GM12873 (cell line): Measurements from ENCODE around the gene RNF38.

ENCODE experiments used
- CTCF ChIP-seq: IDR thresholded peaks from 2 replicates; pipeline ENCODE4 v1.5.1; 2012; ENCODE audit warnings: low read depth, mild to moderate bottlenecking, moderate library complexity, low read length, control low read depth; ENCODE audit not compliant: insufficient read depth; ENCODE audit errors: missing control alignments

Gene RNF38

DNA sequence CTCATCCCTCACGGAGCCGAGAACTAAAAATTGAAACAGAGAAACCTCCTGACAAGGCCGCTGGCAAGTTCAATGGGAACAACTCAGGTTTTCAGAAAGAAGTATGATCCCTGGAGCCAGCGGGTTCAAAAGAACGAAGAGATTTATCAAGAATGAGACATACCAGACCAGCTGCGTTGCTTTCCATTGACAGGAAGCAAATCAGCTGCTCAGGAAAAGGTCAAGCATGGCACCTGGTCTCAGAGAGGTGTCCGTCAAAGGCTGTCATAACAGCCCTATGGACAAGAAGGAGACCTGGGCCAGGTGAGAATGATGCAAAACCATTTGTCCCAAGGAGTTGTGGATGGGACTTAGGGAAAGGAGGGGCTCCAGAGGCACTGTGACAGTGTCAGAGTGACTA is 106.9 kb downstream of the RNF38 start:
- TF ChIP-seq CTCF: no peak

- TF ChIP-seq CTCF: no peak
These were observed 107.4 kb downstream of the RNF38 start for GRCh38 chr9:36292641-36293040.

DNA sequence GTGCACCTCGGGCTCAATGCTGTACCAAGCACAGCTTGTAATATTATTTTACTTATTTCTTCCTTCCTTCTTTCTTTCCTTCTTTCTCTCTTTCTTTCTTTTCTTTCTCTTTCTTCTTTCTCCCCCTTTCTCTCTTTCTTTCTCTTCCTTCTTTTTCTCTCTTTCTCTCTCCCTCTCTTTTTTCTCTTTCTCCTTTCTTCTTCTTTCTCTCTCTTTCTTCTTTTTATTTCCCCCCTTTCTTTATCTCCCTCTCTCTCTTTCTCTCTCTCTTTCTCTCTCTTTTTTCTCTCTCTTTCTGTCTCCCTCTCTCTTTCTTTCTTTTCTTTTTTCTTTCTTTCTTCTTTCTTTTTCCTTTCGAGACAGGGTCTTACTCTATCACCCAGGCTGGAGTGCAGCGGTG is 109.1 kb downstream of the RNF38 start:
- TF ChIP-seq CTCF: no peak

GRCh38 chr9:36289836-36290435 is 110.1 kb downstream of the RNF38 start:
- TF ChIP-seq CTCF: no peak

DNA sequence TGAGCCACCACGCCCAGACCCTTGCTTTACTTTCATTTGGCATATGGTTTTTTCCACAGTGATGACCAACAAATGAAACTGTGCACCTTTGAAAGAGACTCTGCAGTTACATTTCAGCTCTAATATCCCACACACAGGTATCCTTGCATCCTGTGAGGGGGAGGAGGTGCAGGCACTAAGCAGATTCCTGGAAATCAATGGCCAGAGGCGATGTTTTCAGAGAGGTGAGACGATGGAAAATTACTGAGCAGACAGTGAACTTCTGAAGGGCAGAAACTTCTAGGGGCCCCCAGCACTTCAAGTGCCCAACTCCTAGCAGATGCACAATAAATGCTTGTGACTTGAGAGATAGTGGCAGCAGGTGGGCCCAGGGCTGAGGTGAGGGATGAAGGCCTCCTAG is 112.0 kb downstream of the RNF38 start:
- TF ChIP-seq CTCF: no peak
